ENCODE measurements around the gene HNRNPU.

Gene HNRNPU

GRCh38 chr1:244826712-244827111 lies 37.6 kb downstream of the HNRNPU start:
- peaks cover 1% of the 10 kb centered on the region for H3K79me1 ChIP-seq (replicated peaks; ENCODE audit: low read length, poor library complexity, severe bottlenecking)
- no peak overlapping the region for H3K23ac ChIP-seq (ENCODE audit: low read length in 2 of 2)
- no peak overlapping the region for H2BK120ac ChIP-seq (ENCODE audit: low read depth, low read length)
- no peaks in the 10 kb centered on the region for H3K4me1 ChIP-seq (ENCODE audit: control insufficient read depth, insufficient read depth, low read depth, low read length)
- no peak overlapping the region for H3K14ac ChIP-seq (ENCODE audit: low read length in 2 of 2)
- H3K4ac ChIP-seq (ENCODE audit: low read depth in 1 of 2, low read length in 2 of 2): no peak overlapping the region
- H3K4me2 ChIP-seq (ENCODE audit: low read length, poor library complexity, severe bottlenecking): no peak overlapping the region
- no peak overlapping the region for H3K9ac ChIP-seq (ENCODE audit: low read length)
- H3K27ac ChIP-seq (ENCODE audit: low read length, poor library complexity, severe bottlenecking): no peak overlapping the region
- no peak overlapping the region for H2AK5ac ChIP-seq (ENCODE audit: low read length, severe bottlenecking)
- H3K9me3 ChIP-seq (ENCODE audit: control insufficient read depth, low read length): no peaks in the 10 kb centered on the region
- no peak overlapping the region for H2BK15ac ChIP-seq (ENCODE audit: low read depth, poor library complexity, severe bottlenecking)
- no peak overlapping the region for H4K8ac ChIP-seq (ENCODE audit: low read length)
- H3K27me3 ChIP-seq (ENCODE audit: control insufficient read depth in 1 of 2, insufficient read depth in 1 of 2, low read length in 2 of 2): no peaks in the 10 kb centered on the region
- H3K4me3 ChIP-seq (ENCODE audit: insufficient read depth in 1 of 2, low read depth in 1 of 2, low read length in 2 of 2): no peak overlapping the region
- no peak overlapping the region for H2BK12ac ChIP-seq (ENCODE audit: low read length in 2 of 2)
- no peak overlapping the region for H2AFZ ChIP-seq (ENCODE audit: low read depth, low read length)
- no peaks in the 10 kb centered on the region for H3K36me3 ChIP-seq (ENCODE audit: control insufficient read depth in 1 of 2, insufficient read depth in 2 of 2, low read depth in 1 of 2, low read length in 2 of 2)
- H3K18ac ChIP-seq (ENCODE audit: low read depth in 1 of 2, low read length in 2 of 2): no peak overlapping the region
- H4K91ac ChIP-seq (ENCODE audit: low read length): no peak overlapping the region
- DNase-seq: no peak
- H2BK5ac ChIP-seq (ENCODE audit: low read depth, low read length, poor library complexity, severe bottlenecking): no peak overlapping the region
- WGBS: 88% methylated on average over 4 of the region's 4 CpGs

GRCh38 chr1:244822878-244823277 lies 41.5 kb downstream of the HNRNPU start:
- Histone ChIP-seq H2BK5ac (ENCODE audit: low read depth, low read length, poor library complexity, severe bottlenecking) (no peak overlapping the region), H3K4me3 (ENCODE audit: insufficient read depth in 1 of 2, low read depth in 1 of 2, low read length in 2 of 2) (no peak overlapping the region), H3K23ac (ENCODE audit: low read length in 2 of 2) (no peak overlapping the region), H3K9me3 (ENCODE audit: control insufficient read depth, low read length) (no peaks in the 10 kb centered on the region), H2AFZ (ENCODE audit: low read depth, low read length) (no peak overlapping the region), H3K14ac (ENCODE audit: low read length in 2 of 2) (no peak overlapping the region), H3K27ac (ENCODE audit: low read length, poor library complexity, severe bottlenecking) (no peak overlapping the region), H3K4me2 (ENCODE audit: low read length, poor library complexity, severe bottlenecking) (no peak overlapping the region), H3K27me3 (ENCODE audit: control insufficient read depth in 1 of 2, insufficient read depth in 1 of 2, low read length in 2 of 2) (no peaks in the 10 kb centered on the region), H3K36me3 (ENCODE audit: control insufficient read depth in 1 of 2, insufficient read depth in 2 of 2, low read depth in 1 of 2, low read length in 2 of 2) (no peaks in the 10 kb centered on the region), H3K4ac (ENCODE audit: low read depth in 1 of 2, low read length in 2 of 2) (no peak overlapping the region), H4K8ac (ENCODE audit: low read length) (no peak overlapping the region), H3K79me1 (replicated peaks; ENCODE audit: low read length, poor library complexity, severe bottlenecking) (no peaks in the 10 kb centered on the region), H3K9ac (ENCODE audit: low read length) (no peak overlapping the region), H2BK120ac (ENCODE audit: low read depth, low read length) (no peak overlapping the region), H2BK15ac (ENCODE audit: low read depth, poor library complexity, severe bottlenecking) (no peak overlapping the region), H2BK12ac (ENCODE audit: low read length in 2 of 2) (no peak overlapping the region), H3K18ac (ENCODE audit: low read depth in 1 of 2, low read length in 2 of 2) (no peak overlapping the region), H3K4me1 (ENCODE audit: control insufficient read depth, insufficient read depth, low read depth, low read length) (no peaks in the 10 kb centered on the region), H2AK5ac (ENCODE audit: low read length, severe bottlenecking) (no peak overlapping the region), H4K91ac (ENCODE audit: low read length) (no peak overlapping the region)
- no peak for DNase-seq
- WGBS: 87% methylated on average over 10 of the region's 11 CpGs

- H2BK12ac ChIP-seq (ENCODE audit: low read length in 2 of 2): no peak overlapping the region
- H3K4me2 ChIP-seq (ENCODE audit: low read length, poor library complexity, severe bottlenecking): no peak overlapping the region
- no peaks in the 10 kb centered on the region for H3K27me3 ChIP-seq (ENCODE audit: control insufficient read depth in 1 of 2, insufficient read depth in 1 of 2, low read length in 2 of 2)
- H3K18ac ChIP-seq (ENCODE audit: low read depth in 1 of 2, low read length in 2 of 2): no peak overlapping the region
- no peak overlapping the region for H2AK5ac ChIP-seq (ENCODE audit: low read length, severe bottlenecking)
- H2BK15ac ChIP-seq (ENCODE audit: low read depth, poor library complexity, severe bottlenecking): no peak overlapping the region
- H3K36me3 ChIP-seq (ENCODE audit: control insufficient read depth in 1 of 2, insufficient read depth in 2 of 2, low read depth in 1 of 2, low read length in 2 of 2): no peaks in the 10 kb centered on the region
- no peaks in the 10 kb centered on the region for H3K79me1 ChIP-seq (replicated peaks; ENCODE audit: low read length, poor library complexity, severe bottlenecking)
- no peak for DNase-seq
- WGBS: 70% methylated on average over 3 of the region's 3 CpGs
- H3K23ac ChIP-seq (ENCODE audit: low read length in 2 of 2): no peak overlapping the region
- H3K9me3 ChIP-seq (ENCODE audit: control insufficient read depth, low read length): no peaks in the 10 kb centered on the region
- no peak overlapping the region for H3K27ac ChIP-seq (ENCODE audit: low read length, poor library complexity, severe bottlenecking)
- H4K8ac ChIP-seq (ENCODE audit: low read length): no peak overlapping the region
- H2BK120ac ChIP-seq (ENCODE audit: low read depth, low read length): no peak overlapping the region
- H3K14ac ChIP-seq (ENCODE audit: low read length in 2 of 2): no peak overlapping the region
- no peak overlapping the region for H4K91ac ChIP-seq (ENCODE audit: low read length)
- no peak overlapping the region for H2AFZ ChIP-seq (ENCODE audit: low read depth, low read length)
- H3K9ac ChIP-seq (ENCODE audit: low read length): no peak overlapping the region
- no peaks in the 10 kb centered on the region for H3K4me1 ChIP-seq (ENCODE audit: control insufficient read depth, insufficient read depth, low read depth, low read length)
- no peak overlapping the region for H3K4ac ChIP-seq (ENCODE audit: low read depth in 1 of 2, low read length in 2 of 2)
- H3K4me3 ChIP-seq (ENCODE audit: insufficient read depth in 1 of 2, low read depth in 1 of 2, low read length in 2 of 2): no peak overlapping the region
- H2BK5ac ChIP-seq (ENCODE audit: low read depth, low read length, poor library complexity, severe bottlenecking): no peak overlapping the region
These were observed 43.2 kb downstream of the HNRNPU start for GRCh38 chr1:244821134-244821533.

GRCh38 chr1:244820131-244820530 lies 44.2 kb downstream of the HNRNPU start:
- H2BK12ac ChIP-seq (ENCODE audit: low read length in 2 of 2): no peak overlapping the region
- no peak overlapping the region for H3K4me2 ChIP-seq (ENCODE audit: low read length, poor library complexity, severe bottlenecking)
- H3K18ac ChIP-seq (ENCODE audit: low read depth in 1 of 2, low read length in 2 of 2): no peak overlapping the region
- no peak overlapping the region for H3K4ac ChIP-seq (ENCODE audit: low read depth in 1 of 2, low read length in 2 of 2)
- no peaks in the 10 kb centered on the region for H3K9me3 ChIP-seq (ENCODE audit: control insufficient read depth, low read length)
- no peak for DNase-seq
- 94% methylated on average over 1 of the region's 2 CpGs for WGBS
- no peak overlapping the region for H2BK15ac ChIP-seq (ENCODE audit: low read depth, poor library complexity, severe bottlenecking)
- no peak overlapping the region for H2BK5ac ChIP-seq (ENCODE audit: low read depth, low read length, poor library complexity, severe bottlenecking)
- no peaks in the 10 kb centered on the region for H3K4me1 ChIP-seq (ENCODE audit: control insufficient read depth, insufficient read depth, low read depth, low read length)
- no peak overlapping the region for H2AFZ ChIP-seq (ENCODE audit: low read depth, low read length)
- no peak overlapping the region for H3K4me3 ChIP-seq (ENCODE audit: insufficient read depth in 1 of 2, low read depth in 1 of 2, low read length in 2 of 2)
- H3K14ac ChIP-seq (ENCODE audit: low read length in 2 of 2): no peak overlapping the region
- H4K8ac ChIP-seq (ENCODE audit: low read length): no peak overlapping the region
- H2AK5ac ChIP-seq (ENCODE audit: low read length, severe bottlenecking): no peak overlapping the region
- H4K91ac ChIP-seq (ENCODE audit: low read length): no peak overlapping the region
- H2BK120ac ChIP-seq (ENCODE audit: low read depth, low read length): no peak overlapping the region
- no peaks in the 10 kb centered on the region for H3K36me3 ChIP-seq (ENCODE audit: control insufficient read depth in 1 of 2, insufficient read depth in 2 of 2, low read depth in 1 of 2, low read length in 2 of 2)
- no peak overlapping the region for H3K27ac ChIP-seq (ENCODE audit: low read length, poor library complexity, severe bottlenecking)
- H3K79me1 ChIP-seq (replicated peaks; ENCODE audit: low read length, poor library complexity, severe bottlenecking): no peaks in the 10 kb centered on the region
- no peak overlapping the region for H3K9ac ChIP-seq (ENCODE audit: low read length)
- peaks cover 4 to 7% of the 10 kb centered on the region in 2 experiments for H3K27me3 ChIP-seq (ENCODE audit: control insufficient read depth in 1 of 2, insufficient read depth in 1 of 2, low read length in 2 of 2)
- no peak overlapping the region for H3K23ac ChIP-seq (ENCODE audit: low read length in 2 of 2)

Data from mesenchymal stem cell (in vitro differentiated cells and primary cell).